Left lung (tissue), 10 donors: ENCODE results near the gene SLC35E1. TPM values are rescaled to one million over a fixed set of nuclear protein-coding genes. Genes with fewer than 3 reads are reported as not detected.
A peak's percentile ranks its signal among the peaks of the same experiment; 100 is the strongest.

Experiments
- ATAC-seq: fragments of 200-7000 bp; cut with Tn5 transposase; one replicate; pipeline ENCODE4 v1.9.1; 2020; ENCODE audit warnings: moderate library complexity
- DNase-seq, 4 donors: peaks; one replicate each; pipeline ENCODE4 v3.0.0-alpha.2; 2013 to 2020
- H3K27ac ChIP-seq, 2 donors: fragments of 200-600 bp; sonication (generic) in 1 of 2; one replicate each; pipeline versions ENCODE4 v1.5.0 to v1.8.0; 2020 to 2021
- H3K27me3 ChIP-seq, 2 donors: fragments of 200-600 bp; sonication (generic) in 1 of 2; one replicate each; pipeline versions ENCODE4 v1.5.0 to v1.8.0; 2020 to 2021
- H3K36me3 ChIP-seq, 2 donors: fragments of 200-600 bp; sonication (generic) in 1 of 2; one replicate each; pipeline versions ENCODE4 v1.5.0 to v1.8.0; 2020 to 2021
- H3K4me1 ChIP-seq, 2 donors: fragments of 200-600 bp; one replicate each; pipeline ENCODE4 v1.8.0; 2021
- H3K4me3 ChIP-seq, 2 donors: fragments of 200-600 bp; sonication (generic) in 1 of 2; one replicate each; pipeline versions ENCODE4 v1.5.0 to v1.8.0; 2020 to 2021; ENCODE audit warnings: mild to moderate bottlenecking in 1 of 2
- H3K9me3 ChIP-seq, 2 donors: fragments of 200-600 bp; sonication (generic) in 1 of 2; one replicate each; pipeline versions ENCODE4 v1.5.0 to v1.8.0; 2020 to 2021
- CTCF ChIP-seq, 2 donors: fragments of 200-600 bp; sonication (generic) in 1 of 2; IDR thresholded peaks; one replicate each; pipeline versions ENCODE4 v1.5.0 to v1.8.0; 2021; ENCODE audit warnings: antibody characterized with exemption in 2 of 2
- intact Hi-C, 2 donors: fragments of 100-400 bp; cut with DNase I; formaldehyde crosslinking; loops; one replicate each; pipeline versions ENCODE4 v1.11.2 to v1.14.2; 2022
- polyA plus RNA-seq, 6 donors: library from polyadenylated mRNA; unstranded; fragments of 120-200 nt; gene quantifications; one replicate each; pipeline ENCODE4 v1.2.1, GENCODE V29; 2013; ENCODE audit not compliant: insufficient read length in 6 of 6
- total RNA-seq, 2 donors: library from RNA; stranded (reverse); fragmentation: NEBNext Ultra II Directional; extraction: Animal tissue kit (Norgen Biotek cat#: 25700); gene quantifications; one replicate each; pipeline ENCODE4 v1.2.1, GENCODE V29; 2021
- donor health status: DM: no; HTN: yes; CAD: no.
- donor health status: DM: no; HTN: no; CAD: no.

Gene SLC35E1
- total and polyA plus RNA-seq, 8 donors, result 46.5 to 56.7 (median 50.6) TPM

GRCh38 chr19:16619457-16619856 is 47.2 kb upstream of the SLC35E1 start:
- no peak overlapping the region for H3K27ac ChIP-seq
- peaks cover 8 to 72% of the 10 kb centered on the region in 2 donors for H3K4me1 ChIP-seq
- intact Hi-C loops, result no loop called here
- H3K36me3 ChIP-seq, result peaks cover 0 to 7% of the 10 kb centered on the region in 2 donors
- H3K27me3 ChIP-seq, result no peaks in the 10 kb centered on the region
- ATAC-seq, result peak; percentile 30
- no peak for DNase-seq
- no peak for TF ChIP-seq CTCF (IDR thresholded peaks at IDR 0.05)
- H3K4me3 ChIP-seq, result no peak overlapping the region
- H3K9me3 ChIP-seq, result no peaks in the 10 kb centered on the region

- intact Hi-C loops, result no loop called here
Measured at GRCh38 chr19:16618248-16618647, 46.0 kb upstream of the SLC35E1 start.

GRCh38 chr19:16615808-16616207 is 43.6 kb upstream of the SLC35E1 start:
- peaks cover 13 to 79% of the 10 kb centered on the region in 2 donors for H3K4me1 ChIP-seq
- no peaks in the 10 kb centered on the region for H3K36me3 ChIP-seq
- no peaks in the 10 kb centered on the region for H3K27me3 ChIP-seq
- no peak overlapping the region for H3K4me3 ChIP-seq
- ATAC-seq (no peak), DNase-seq (no peak)
- no peak for TF ChIP-seq CTCF (IDR thresholded peaks at IDR 0.05)
- H3K27ac ChIP-seq, result no peak overlapping the region
- no peaks in the 10 kb centered on the region for H3K9me3 ChIP-seq
- intact Hi-C loops, result no loop called here

More at GRCh38 chr19:16618248-16618647, 46.0 kb upstream of the SLC35E1 start:
- H3K36me3 ChIP-seq, result peaks cover 0 to 7% of the 10 kb centered on the region in 2 donors
- TF ChIP-seq CTCF (IDR thresholded peaks at IDR 0.05), result no peak
- H3K27ac ChIP-seq, result no peak overlapping the region
- no peaks in the 10 kb centered on the region for H3K27me3 ChIP-seq
- H3K4me1 ChIP-seq, result peaks cover 8 to 74% of the 10 kb centered on the region in 2 donors
- DNase-seq (no peak), ATAC-seq (no peak)
- H3K9me3 ChIP-seq, result no peaks in the 10 kb centered on the region
- H3K4me3 ChIP-seq, result no peak overlapping the region

GRCh38 chr19:16614941-16615340 is 42.7 kb upstream of the SLC35E1 start:
- Histone ChIP-seq H3K27ac (no peak overlapping the region), H3K9me3 (no peaks in the 10 kb centered on the region), H3K4me3 (no peak overlapping the region), H3K36me3 (no peaks in the 10 kb centered on the region), H3K27me3 (no peaks in the 10 kb centered on the region), H3K4me1 (peaks cover 13 to 82% of the 10 kb centered on the region in 2 donors)
- no peak for TF ChIP-seq CTCF (IDR thresholded peaks at IDR 0.05)
- DNase-seq (no peak), ATAC-seq (peak; percentile 9)
- intact Hi-C loops, result no loop called here

GRCh38 chr19:16613841-16614240 is 41.6 kb upstream of the SLC35E1 start:
- no peak overlapping the region for H3K27ac ChIP-seq
- H3K4me3 ChIP-seq, result no peak overlapping the region
- ATAC-seq (no peak), DNase-seq (no peak)
- no peaks in the 10 kb centered on the region for H3K36me3 ChIP-seq
- peaks cover 5 to 82% of the 10 kb centered on the region in 2 donors for H3K4me1 ChIP-seq
- intact Hi-C loops, result no loop called here
- no peaks in the 10 kb centered on the region for H3K27me3 ChIP-seq
- H3K9me3 ChIP-seq, result no peaks in the 10 kb centered on the region
- TF ChIP-seq CTCF (IDR thresholded peaks at IDR 0.05), result no peak
